GM12878 (cell line): ENCODE measurements around the gene ERFL. TPM values are rescaled to one million over a fixed set of nuclear protein-coding genes. Genes with fewer than 3 reads are reported as not detected.

Source experiments
- ASH2L ChIP-seq: fragments of 300-600, 200-600 bp; sonication (generic); IDR thresholded peaks from 2 replicates; pipeline ENCODE4 v1.6.1; 2017; ENCODE audit warnings: low read depth, mild to moderate bottlenecking, borderline replicate concordance
- CEBPB ChIP-seq, 2 experiments: fragments of 150-350 bp in 1 of 2; IDR thresholded peaks; 2 replicates each; pipeline ENCODE4 v1.6.1; 2012 to 2014; ENCODE audit warnings: low read depth in 2 of 2, low read length in 2 of 2, borderline replicate concordance in 1 of 2, inconsistent platforms in 1 of 2
- CHD2 ChIP-seq: IDR thresholded peaks from 2 replicates; pipeline ENCODE4 v1.6.1; 2011; ENCODE audit warnings: low read depth, low read length, improper control_type of control experiment, borderline replicate concordance
- CHD4 ChIP-seq: fragments of 200-600 bp; sonication (generic); IDR thresholded peaks from 2 replicates; pipeline ENCODE4 v1.6.1; 2016; ENCODE audit warnings: mild to moderate bottlenecking
- E2F8 ChIP-seq: fragments of 450-650 bp; IDR thresholded peaks from 2 replicates; pipeline ENCODE4 v1.6.1; 2018; ENCODE audit warnings: mild to moderate bottlenecking, low read depth, moderate library complexity; ENCODE audit not compliant: partially characterized antibody
- EP300 ChIP-seq, 2 experiments: fragments of 150-350 bp in 1 of 2; IDR thresholded peaks; 2 replicates each; pipeline ENCODE4 v1.6.1; 2011 to 2012; ENCODE audit warnings: low read depth in 2 of 2, low read length in 2 of 2, borderline replicate concordance in 1 of 2, improper control_type of control experiment in 1 of 2, inconsistent platforms in 1 of 2; ENCODE audit not compliant: control insufficient read depth in 1 of 2
- FOXM1 ChIP-seq: IDR thresholded peaks from 2 replicates; pipeline ENCODE4 v1.6.1; 2012; ENCODE audit warnings: low read depth, mild to moderate bottlenecking, inconsistent platforms, low read length, moderate library complexity
- HDGF ChIP-seq: fragments of 450-650 bp; IDR thresholded peaks from 2 replicates; pipeline ENCODE4 v1.6.1; 2016; ENCODE audit warnings: antibody characterized with exemption
- IKZF1 ChIP-seq: fragments of 450-650 bp; conservative IDR thresholded peaks from 2 replicates; pipeline ENCODE4 v1.6.1; 2017; ENCODE audit warnings: antibody characterized with exemption, mild to moderate bottlenecking
- MLLT1 ChIP-seq: fragments of 450-650 bp; IDR thresholded peaks from 2 replicates; pipeline ENCODE4 v1.6.1; 2016; ENCODE audit warnings: mild to moderate bottlenecking
- NBN ChIP-seq: fragments of 450-650 bp; IDR thresholded peaks from 2 replicates; pipeline ENCODE4 v1.6.1; 2016
- NR2C1 ChIP-seq: fragments of 450-650 bp; IDR thresholded peaks from 2 replicates; pipeline ENCODE4 v1.6.1; 2017; ENCODE audit warnings: antibody characterized with exemption, mild to moderate bottlenecking, moderate library complexity
- NR2F1 ChIP-seq: fragments of 450-650 bp; conservative IDR thresholded peaks from 2 replicates; pipeline ENCODE4 v1.6.1; 2017; ENCODE audit warnings: mild to moderate bottlenecking
- POLR2A ChIP-seq: IDR thresholded peaks from 2 replicates; pipeline ENCODE4 v1.6.1; 2011; ENCODE audit warnings: low read depth, mild to moderate bottlenecking, low read length
- POU2F2 ChIP-seq: IDR thresholded peaks from 3 replicates; pipeline ENCODE4 v1.6.1; 2011; ENCODE audit warnings: low read depth, mild to moderate bottlenecking, low read length, borderline replicate concordance
- SIX5 ChIP-seq: IDR thresholded peaks from 2 replicates; pipeline ENCODE4 v1.6.1; 2011; ENCODE audit warnings: mild to moderate bottlenecking, low read depth, low read length, moderate library complexity; ENCODE audit not compliant: severe bottlenecking
- SMC3 ChIP-seq: IDR thresholded peaks from 2 replicates; pipeline ENCODE4 v1.6.1; 2011; ENCODE audit warnings: low read length, improper control_type of control experiment, borderline replicate concordance
- SP1 ChIP-seq: IDR thresholded peaks from one replicate; pipeline ENCODE4 v1.6.1; 2011; ENCODE audit warnings: low read depth, low read length
- SREBF1 ChIP-seq: IDR thresholded peaks from 2 replicates; pipeline ENCODE4 v1.6.1; 2012; ENCODE audit warnings: mild to moderate bottlenecking, low read length
- TAF1 ChIP-seq: IDR thresholded peaks from 2 replicates; pipeline ENCODE4 v1.6.1; 2011; ENCODE audit warnings: mild to moderate bottlenecking, low read depth, low read length, borderline replicate concordance
- YY1 ChIP-seq: IDR thresholded peaks from 2 replicates; pipeline ENCODE4 v1.6.1; 2011; ENCODE audit warnings: low read depth, mild to moderate bottlenecking, low read length
- polyA plus RNA-seq, 11 experiments: library from polyadenylated mRNA; depleted of rRNA in 4 of 11; unstranded in 6 of 11; stranded (reverse) in 5 of 11; fragments of >200 nt; fragmentation: Nextera tagmentation in 4 of 11; fragmentation: Illumina TruSeq in 1 of 11; extraction: Ambion mirVana in 4 of 11; extraction: Trizol in 1 of 11; gene quantifications; 1 replicate in 1 of 11; 2 replicates in 10 of 11; pipeline versions ENCODE4 v1.2.1 to v1.2.3, GENCODE V29; 2011 to 2016; ENCODE audit warnings: inconsistent platforms in 2 of 11, missing spikeins in 2 of 11, low read depth in 1 of 11
- total RNA-seq, 4 experiments: library from RNA; depleted of rRNA in 3 of 4; stranded (reverse); fragments of >200 nt in 3 of 4; fragmentation: Illumina TruSeq in 1 of 4; extraction: Trizol in 1 of 4; gene quantifications; 2 replicates each; pipeline versions ENCODE4 v1.2.1 to v1.2.3, GENCODE V29; 2013 to 2021
- TF ChIP-seq, protein P1 (sequence below): fragments of 450-650 bp; IDR thresholded peaks from 2 replicates; pipeline ENCODE4 v1.6.1; 2017; ENCODE audit warnings: mild to moderate bottlenecking, moderate library complexity
- TF ChIP-seq, protein P2 (sequence below): fragments of 450-650 bp; IDR thresholded peaks from 2 replicates; pipeline ENCODE4 v1.6.1; 2017; ENCODE audit warnings: mild to moderate bottlenecking

The ERFL gene
- total and polyA plus RNA-seq, 10 of the 15 experiments (the other 5 are each of a cell fraction or from before 2014, with no cell fraction given), result 0.04 to 0.10 (median 0.05) TPM; not detected in 7

DNA sequence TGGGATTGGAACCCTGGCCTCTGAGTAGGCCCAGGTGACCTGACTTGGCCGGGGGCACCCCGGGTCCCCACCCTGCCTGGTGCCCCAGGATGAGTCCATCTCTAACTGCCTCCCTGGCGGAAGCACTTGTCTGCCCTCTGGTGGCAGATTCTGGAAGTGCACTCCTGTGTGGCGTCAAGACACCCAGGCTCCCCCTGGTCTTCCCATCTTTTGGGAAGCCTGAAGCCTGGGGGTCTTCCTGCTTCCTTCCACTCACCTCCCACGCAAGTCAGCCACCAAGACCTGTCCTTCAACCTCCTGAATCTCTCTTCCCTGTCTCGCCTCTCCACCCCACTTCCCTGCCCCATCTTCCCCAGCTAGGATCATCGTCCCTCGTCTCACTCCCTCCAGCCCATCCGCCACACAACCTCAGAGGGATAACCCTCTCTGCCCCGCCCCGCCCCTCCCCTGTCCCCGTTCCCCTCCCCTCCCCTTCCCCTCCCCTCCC is 23.5 kb upstream of the ERFL start (continued):
- peak; percentile 58 for TF ChIP-seq MLLT1
- TF ChIP-seq YY1, result peak; percentile 73; the same call in 1 of the 2 replicates
- no peak for TF ChIP-seq SREBF1
- no peak for TF ChIP-seq FOXM1
- peak; percentile 63 for TF ChIP-seq NBN
- peak; percentile 46 for TF ChIP-seq IKZF1
- TF ChIP-seq NR2F1, result no peak
- no peak for TF ChIP-seq EP300 (IDR thresholded peaks at IDR 0.05; ENCODE audit: borderline replicate concordance in 1 of 2, control insufficient read depth in 1 of 2, low read depth in 2 of 2, low read length in 2 of 2)
- TF ChIP-seq NR2C1, result no peak
- TF ChIP-seq SIX5, result no peak
- peak; percentile 95 for TF ChIP-seq SMC3
- TF ChIP-seq E2F8, result no peak
- TF ChIP-seq, protein P1, sequence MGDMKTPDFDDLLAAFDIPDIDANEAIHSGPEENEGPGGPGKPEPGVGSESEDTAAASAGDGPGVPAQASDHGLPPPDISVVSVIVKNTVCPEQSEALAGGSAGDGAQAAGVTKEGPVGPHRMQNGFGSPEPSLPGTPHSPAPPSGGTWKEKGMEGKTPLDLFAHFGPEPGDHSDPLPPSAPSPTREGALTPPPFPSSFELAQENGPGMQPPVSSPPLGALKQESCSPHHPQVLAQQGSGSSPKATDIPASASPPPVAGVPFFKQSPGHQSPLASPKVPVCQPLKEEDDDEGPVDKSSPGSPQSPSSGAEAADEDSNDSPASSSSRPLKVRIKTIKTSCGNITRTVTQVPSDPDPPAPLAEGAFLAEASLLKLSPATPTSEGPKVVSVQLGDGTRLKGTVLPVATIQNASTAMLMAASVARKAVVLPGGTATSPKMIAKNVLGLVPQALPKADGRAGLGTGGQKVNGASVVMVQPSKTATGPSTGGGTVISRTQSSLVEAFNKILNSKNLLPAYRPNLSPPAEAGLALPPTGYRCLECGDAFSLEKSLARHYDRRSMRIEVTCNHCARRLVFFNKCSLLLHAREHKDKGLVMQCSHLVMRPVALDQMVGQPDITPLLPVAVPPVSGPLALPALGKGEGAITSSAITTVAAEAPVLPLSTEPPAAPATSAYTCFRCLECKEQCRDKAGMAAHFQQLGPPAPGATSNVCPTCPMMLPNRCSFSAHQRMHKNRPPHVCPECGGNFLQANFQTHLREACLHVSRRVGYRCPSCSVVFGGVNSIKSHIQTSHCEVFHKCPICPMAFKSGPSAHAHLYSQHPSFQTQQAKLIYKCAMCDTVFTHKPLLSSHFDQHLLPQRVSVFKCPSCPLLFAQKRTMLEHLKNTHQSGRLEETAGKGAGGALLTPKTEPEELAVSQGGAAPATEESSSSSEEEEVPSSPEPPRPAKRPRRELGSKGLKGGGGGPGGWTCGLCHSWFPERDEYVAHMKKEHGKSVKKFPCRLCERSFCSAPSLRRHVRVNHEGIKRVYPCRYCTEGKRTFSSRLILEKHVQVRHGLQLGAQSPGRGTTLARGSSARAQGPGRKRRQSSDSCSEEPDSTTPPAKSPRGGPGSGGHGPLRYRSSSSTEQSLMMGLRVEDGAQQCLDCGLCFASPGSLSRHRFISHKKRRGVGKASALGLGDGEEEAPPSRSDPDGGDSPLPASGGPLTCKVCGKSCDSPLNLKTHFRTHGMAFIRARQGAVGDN, result no peak
- no peak for TF ChIP-seq TAF1
- TF ChIP-seq, protein P2, sequence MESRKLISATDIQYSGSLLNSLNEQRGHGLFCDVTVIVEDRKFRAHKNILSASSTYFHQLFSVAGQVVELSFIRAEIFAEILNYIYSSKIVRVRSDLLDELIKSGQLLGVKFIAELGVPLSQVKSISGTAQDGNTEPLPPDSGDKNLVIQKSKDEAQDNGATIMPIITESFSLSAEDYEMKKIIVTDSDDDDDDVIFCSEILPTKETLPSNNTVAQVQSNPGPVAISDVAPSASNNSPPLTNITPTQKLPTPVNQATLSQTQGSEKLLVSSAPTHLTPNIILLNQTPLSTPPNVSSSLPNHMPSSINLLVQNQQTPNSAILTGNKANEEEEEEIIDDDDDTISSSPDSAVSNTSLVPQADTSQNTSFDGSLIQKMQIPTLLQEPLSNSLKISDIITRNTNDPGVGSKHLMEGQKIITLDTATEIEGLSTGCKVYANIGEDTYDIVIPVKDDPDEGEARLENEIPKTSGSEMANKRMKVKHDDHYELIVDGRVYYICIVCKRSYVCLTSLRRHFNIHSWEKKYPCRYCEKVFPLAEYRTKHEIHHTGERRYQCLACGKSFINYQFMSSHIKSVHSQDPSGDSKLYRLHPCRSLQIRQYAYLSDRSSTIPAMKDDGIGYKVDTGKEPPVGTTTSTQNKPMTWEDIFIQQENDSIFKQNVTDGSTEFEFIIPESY, result no peak
- TF ChIP-seq CHD4, result no peak
- TF ChIP-seq HDGF, result peak; percentile 61; the same call in 1 of the 2 replicates
- no peak for TF ChIP-seq POLR2A
- no peak for TF ChIP-seq CHD2
- TF ChIP-seq SP1, result no peak
- no peak for TF ChIP-seq POU2F2
- TF ChIP-seq CEBPB (IDR thresholded peaks at IDR 0.05; ENCODE audit: borderline replicate concordance in 1 of 2, low read depth in 2 of 2, low read length in 2 of 2), result no peak
- TF ChIP-seq ASH2L, result no peak
